Endothelial cell of umbilical vein (primary cell): ENCODE measurements around the gene POLR2E. TPM values are rescaled to one million over a fixed set of nuclear protein-coding genes. Genes with fewer than 3 reads are reported as not detected.

Source experiments
- BruUV-seq: library from RNA; stranded (reverse); fragments of 400-500 nt; replicated peaks from 2 replicates; lab custom pipeline; 2021; lab: Mats Ljungman, UMichigan
- CTCF ChIA-PET: fragments of 300-600, 350-600 bp; sonication (Branson Sonifier 250); formaldehyde crosslinking; loops from one replicate; lab custom pipeline; 2021; ENCODE audit warnings: antibody characterized with exemption, inconsistent platforms; lab: Charles Lee
- POLR2A ChIA-PET: fragments of 300-600, 350-600 bp; sonication (Branson Sonifier 250); formaldehyde crosslinking; loops from one replicate; lab custom pipeline; 2021; ENCODE audit warnings: antibody characterized with exemption, inconsistent platforms; lab: Charles Lee
- DNase-seq: peaks from one replicate; pipeline ENCODE4 v3.0.0-alpha.2; 2011; ENCODE audit warnings: low read depth, low spot score
- FAIRE-seq: peaks from 2 replicates; lab custom pipeline; 2011; peaks lifted over from hg19 to GRCh38; lab: Jason Lieb, UNC
- H2AFZ ChIP-seq: 2 replicates; pipeline ENCODE4 v1.6.0; 2012; ENCODE audit warnings: low read depth, low read length, control low read depth, inconsistent platforms
- H3K27ac ChIP-seq: 2 replicates; pipeline ENCODE4 v1.5.1; 2011; ENCODE audit warnings: low read depth, mild to moderate bottlenecking, control low read depth, low read length, moderate library complexity; ENCODE audit not compliant: insufficient read depth
- H3K27me3 ChIP-seq, 2 experiments: 2 replicates each; pipeline versions ENCODE4 v1.6.0 to v1.6.1; 2011; ENCODE audit warnings: low read length in 2 of 2, mixed read lengths in 1 of 2; ENCODE audit not compliant: control insufficient read depth in 2 of 2, insufficient read depth in 2 of 2
- H3K36me3 ChIP-seq, 2 experiments: 2 replicates in 1 of 2; 3 replicates in 1 of 2; pipeline ENCODE4 v1.5.1; 2011; ENCODE audit warnings: low read length in 2 of 2, mild to moderate bottlenecking in 1 of 2, moderate library complexity in 1 of 2; ENCODE audit not compliant: control insufficient read depth in 2 of 2, insufficient read depth in 2 of 2; ENCODE audit errors: extremely low read depth in 1 of 2
- H3K4me1 ChIP-seq: 3 replicates; pipeline ENCODE4 v1.5.1; 2011; ENCODE audit warnings: mild to moderate bottlenecking, low read length; ENCODE audit not compliant: control insufficient read depth, insufficient read depth; ENCODE audit errors: extremely low read depth
- H3K4me2 ChIP-seq: 2 replicates; pipeline ENCODE4 v1.6.1; 2011; ENCODE audit warnings: low read length, control low read depth, mixed read lengths; ENCODE audit not compliant: insufficient read depth
- H3K4me3 ChIP-seq, 3 experiments: fragments of 200-600 bp in 1 of 3; sonication (generic), shearing (Covaris generic) in 1 of 3; replicated peaks in 1 of 3; 2 replicates each; pipeline ENCODE4 v1.5.1; 2011 to 2016; ENCODE audit warnings: control low read depth in 3 of 3, low read length in 3 of 3, mild to moderate bottlenecking in 2 of 3, inconsistent platforms in 1 of 3, low read depth in 1 of 3, moderate library complexity in 1 of 3; ENCODE audit not compliant: insufficient read depth in 1 of 3
- H3K79me2 ChIP-seq: 2 replicates; pipeline ENCODE4 v1.6.0; 2012; ENCODE audit warnings: low read length, inconsistent platforms; ENCODE audit not compliant: control insufficient read depth, insufficient read depth
- H3K9ac ChIP-seq: replicated peaks from 2 replicates; pipeline ENCODE3; 2011; ENCODE audit warnings: low read length, control low read depth; ENCODE audit not compliant: insufficient read depth; ENCODE audit errors: extremely low read depth
- H3K9me1 ChIP-seq: replicated peaks from 3 replicates; pipeline ENCODE4 v1.6.0; 2011; ENCODE audit warnings: mild to moderate bottlenecking, low read length; ENCODE audit not compliant: control insufficient read depth, insufficient read depth; ENCODE audit errors: extremely low read depth
- H3K9me3 ChIP-seq: replicated peaks from 2 replicates; pipeline ENCODE4 v1.5.1; 2012; ENCODE audit warnings: low read length, inconsistent platforms; ENCODE audit not compliant: control insufficient read depth, insufficient read depth
- H4K20me1 ChIP-seq: replicated peaks from 2 replicates; pipeline ENCODE3; 2011; ENCODE audit warnings: mild to moderate bottlenecking, low read length; ENCODE audit not compliant: control insufficient read depth, insufficient read depth; ENCODE audit errors: extremely low read depth
- CTCF ChIP-seq, 2 donors: IDR thresholded peaks; 1 replicate in 1 of 2; 2 replicates in 1 of 2; pipeline ENCODE4 v1.5.1; 2011; ENCODE audit warnings: low read length in 2 of 2, mild to moderate bottlenecking in 2 of 2, moderate library complexity in 2 of 2, control low read depth in 1 of 2, inconsistent platforms in 1 of 2, low read depth in 1 of 2; ENCODE audit not compliant: insufficient read depth in 1 of 2; ENCODE audit errors: extremely low read depth in 1 of 2
- EZH2 ChIP-seq: IDR thresholded peaks from 2 replicates; pipeline ENCODE4 v1.6.1; 2012; ENCODE audit warnings: borderline replicate concordance, low read depth, mild to moderate bottlenecking, moderate library complexity, low read length, inconsistent platforms; ENCODE audit not compliant: severe bottlenecking
- FOS ChIP-seq: IDR thresholded peaks from 2 replicates; pipeline ENCODE4 v1.6.1; 2011; ENCODE audit warnings: mild to moderate bottlenecking, low read length, moderate library complexity, borderline replicate concordance; ENCODE audit not compliant: insufficient read depth
- GATA2 ChIP-seq: IDR thresholded peaks from 2 replicates; pipeline ENCODE4 v1.7.0; 2011; ENCODE audit warnings: low read depth, mild to moderate bottlenecking, moderate library complexity, mixed read lengths, low read length; ENCODE audit not compliant: insufficient read length, insufficient read depth
- JUN ChIP-seq: IDR thresholded peaks from 2 replicates; pipeline ENCODE4 v1.6.1; 2011; ENCODE audit warnings: borderline replicate concordance, low read depth; ENCODE audit not compliant: insufficient read length, insufficient read depth
- MAX ChIP-seq: IDR thresholded peaks from 2 replicates; pipeline ENCODE4 v1.6.1; 2011; ENCODE audit not compliant: insufficient read depth, insufficient read length
- MYC ChIP-seq: IDR thresholded peaks from one replicate; pipeline ENCODE4 v1.6.1; 2011; ENCODE audit warnings: mild to moderate bottlenecking, low read depth, low read length
- POLR2A ChIP-seq: IDR thresholded peaks from 2 replicates; pipeline ENCODE4 v1.6.1; 2012; ENCODE audit warnings: low read depth, mild to moderate bottlenecking, control low read depth, low read length
- POLR2AphosphoS5 ChIP-seq: IDR thresholded peaks from 2 replicates; pipeline ENCODE4 v1.6.1; 2012; ENCODE audit warnings: low read depth, mild to moderate bottlenecking, control low read depth, low read length, moderate library complexity; ENCODE audit not compliant: insufficient read depth
- dilution Hi-C: fragments of 300-500 bp; cut with MboI; formaldehyde crosslinking; loops from one replicate; pipeline ENCODE4 v1.15.0; 2019; ENCODE audit warnings: low sequenced_read_pairs; ENCODE audit not compliant: extremely low pct_ligation_motif_present
- intact Hi-C: fragments of 100-400 bp; cut with micrococcal nuclease; formaldehyde crosslinking; loops from one replicate; pipeline ENCODE4 v1.10.0; 2022
- polyA plus RNA-seq, 4 experiments: library from polyadenylated mRNA; depleted of rRNA in 3 of 4; stranded (reverse) in 3 of 4; unstranded in 1 of 4; fragments of >200 nt; gene quantifications; 2 replicates each; pipeline versions ENCODE4 v1.2.1 to v1.2.3, GENCODE V29; 2011 to 2012; ENCODE audit warnings: missing spikeins in 1 of 4
- total RNA-seq: library from RNA; stranded (reverse); gene quantifications from 2 replicates; pipeline ENCODE4 v1.2.3, GENCODE V29; 2021

POLR2E gene
- total and polyA plus RNA-seq, 2 donors (not counting 3 experiments of a cell fraction or from before 2014, with no cell fraction given): 272 to 344 TPM

GRCh38 chr19:1088416-1089010, 6.7 kb downstream of the POLR2E start:
- CTCF ChIA-PET: no interaction called here
- FAIRE-seq: no peak

More at GRCh38 chr19:1088416-1089010, 6.7 kb downstream of the POLR2E start:
- Histone ChIP-seq H3K27ac (no peak overlapping the region), H3K9ac (no peak overlapping the region), H3K9me3 (no peaks in the 10 kb centered on the region), H3K4me1 (peaks cover under 1% of the 10 kb centered on the region), H3K4me3 (no peak overlapping the region), H2AFZ (no peak overlapping the region), H3K9me1 (no peaks in the 10 kb centered on the region), H3K79me2 (peaks cover 6% of the 10 kb centered on the region), H3K36me3 (peaks cover 9 to 26% of the 10 kb centered on the region in 2 experiments), H4K20me1 (no peaks in the 10 kb centered on the region), H3K4me2 (no peak overlapping the region), H3K27me3 (no peaks in the 10 kb centered on the region)
- no TSS peak for BruUV-seq
- POLR2A ChIA-PET: no interaction called here
- intact Hi-C loops (no loop called here), dilution Hi-C loops (no loop called here)
- no peak for DNase-seq
- TF ChIP-seq POLR2A (no peak), POLR2AphosphoS5 (no peak), MYC (no peak), EZH2 (no peak), JUN (no peak), CTCF (IDR thresholded peaks at IDR 0.05; ENCODE audit: extremely low read depth in 1 of 2, insufficient read depth in 1 of 2, low read depth in 1 of 2, low read length in 2 of 2) (no peak), MAX (no peak), GATA2 (no peak), FOS (no peak)
